ENCODE results near the gene FXYD1. TPM values are rescaled to one million over a fixed set of nuclear protein-coding genes. Genes with fewer than 3 reads are reported as not detected.

Gene FXYD1
- total RNA-seq, 1 donor from 2014 or later, result 1.1 TPM

DNA sequence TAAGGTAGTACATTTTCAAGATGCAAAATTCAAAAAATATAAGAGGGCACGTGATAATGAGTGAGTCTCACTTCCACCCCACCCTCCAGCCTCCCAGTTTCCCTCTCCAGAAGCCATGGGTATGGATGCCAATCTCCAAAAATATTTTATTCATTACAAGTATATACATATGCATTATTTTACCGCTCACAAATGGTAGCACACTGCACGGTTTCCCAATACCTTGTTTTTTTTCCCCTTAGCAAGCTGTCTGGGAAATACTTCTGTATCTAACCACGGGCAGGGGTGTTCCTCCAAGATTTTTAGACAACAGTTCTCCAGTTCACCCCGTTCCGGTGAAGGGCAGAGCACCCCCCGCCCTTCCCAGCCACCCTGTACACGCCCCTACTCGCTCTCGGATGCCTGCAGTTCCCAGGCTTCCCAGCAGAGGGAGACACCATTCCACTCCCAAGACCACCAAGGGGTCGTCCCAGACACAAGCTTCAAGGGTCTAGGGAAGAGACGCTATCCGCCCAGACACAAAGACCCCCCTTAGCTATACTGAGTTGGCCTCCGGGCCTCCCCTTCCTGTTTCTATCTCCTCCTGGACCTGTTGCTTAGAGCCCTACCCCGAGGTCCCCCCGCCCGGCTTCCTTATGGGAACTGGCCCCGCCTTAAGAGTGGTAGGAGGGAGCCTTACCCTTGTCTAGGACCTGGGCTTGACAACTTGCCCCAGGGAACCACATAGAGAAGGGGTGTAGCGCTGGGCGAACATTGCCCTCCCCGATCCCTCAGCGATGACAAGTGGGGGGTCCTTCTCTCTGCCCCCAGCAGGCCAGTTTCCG, 24.1 kb upstream of the FXYD1 start:
- Mint-ChIP-seq H3K36me3 (ENCODE audit: low read depth) (no peaks in the 10 kb centered on the region), H3K9me3 (no peaks in the 10 kb centered on the region), H3K27ac (no peak overlapping the region), H3K4me1 (peaks cover 4% of the 10 kb centered on the region), H3K27me3 (peaks cover 7% of the 10 kb centered on the region), H3K4me3 (no peak overlapping the region)
- DNase-seq (peak; percentile 75), ATAC-seq (ENCODE audit: low read depth) (peak; percentile 89)
- intact Hi-C loops (cut with micrococcal nuclease), result loop anchor here (1.0 kb wide), 4 partner anchors 21 to 103 kb away; partner anchors contain the start of gene LGI4
- CTCF ChIA-PET, result interaction anchor here (0.8 to 2.4 kb wide), 4 partner anchors 10 to 102 kb away, joined by 3 to 7 read pairs (median 4); no protein-coding TSS in a partner anchor
- POLR2A ChIA-PET, result interaction anchor here (1.3 kb wide), 1 partner anchor 153 kb away, joined by 3 read pairs; no protein-coding TSS in a partner anchor
- TF ChIP-seq, protein P1, sequence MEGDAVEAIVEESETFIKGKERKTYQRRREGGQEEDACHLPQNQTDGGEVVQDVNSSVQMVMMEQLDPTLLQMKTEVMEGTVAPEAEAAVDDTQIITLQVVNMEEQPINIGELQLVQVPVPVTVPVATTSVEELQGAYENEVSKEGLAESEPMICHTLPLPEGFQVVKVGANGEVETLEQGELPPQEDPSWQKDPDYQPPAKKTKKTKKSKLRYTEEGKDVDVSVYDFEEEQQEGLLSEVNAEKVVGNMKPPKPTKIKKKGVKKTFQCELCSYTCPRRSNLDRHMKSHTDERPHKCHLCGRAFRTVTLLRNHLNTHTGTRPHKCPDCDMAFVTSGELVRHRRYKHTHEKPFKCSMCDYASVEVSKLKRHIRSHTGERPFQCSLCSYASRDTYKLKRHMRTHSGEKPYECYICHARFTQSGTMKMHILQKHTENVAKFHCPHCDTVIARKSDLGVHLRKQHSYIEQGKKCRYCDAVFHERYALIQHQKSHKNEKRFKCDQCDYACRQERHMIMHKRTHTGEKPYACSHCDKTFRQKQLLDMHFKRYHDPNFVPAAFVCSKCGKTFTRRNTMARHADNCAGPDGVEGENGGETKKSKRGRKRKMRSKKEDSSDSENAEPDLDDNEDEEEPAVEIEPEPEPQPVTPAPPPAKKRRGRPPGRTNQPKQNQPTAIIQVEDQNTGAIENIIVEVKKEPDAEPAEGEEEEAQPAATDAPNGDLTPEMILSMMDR (IDR thresholded peaks at IDR 0.05), result peak; percentile 49

DNA sequence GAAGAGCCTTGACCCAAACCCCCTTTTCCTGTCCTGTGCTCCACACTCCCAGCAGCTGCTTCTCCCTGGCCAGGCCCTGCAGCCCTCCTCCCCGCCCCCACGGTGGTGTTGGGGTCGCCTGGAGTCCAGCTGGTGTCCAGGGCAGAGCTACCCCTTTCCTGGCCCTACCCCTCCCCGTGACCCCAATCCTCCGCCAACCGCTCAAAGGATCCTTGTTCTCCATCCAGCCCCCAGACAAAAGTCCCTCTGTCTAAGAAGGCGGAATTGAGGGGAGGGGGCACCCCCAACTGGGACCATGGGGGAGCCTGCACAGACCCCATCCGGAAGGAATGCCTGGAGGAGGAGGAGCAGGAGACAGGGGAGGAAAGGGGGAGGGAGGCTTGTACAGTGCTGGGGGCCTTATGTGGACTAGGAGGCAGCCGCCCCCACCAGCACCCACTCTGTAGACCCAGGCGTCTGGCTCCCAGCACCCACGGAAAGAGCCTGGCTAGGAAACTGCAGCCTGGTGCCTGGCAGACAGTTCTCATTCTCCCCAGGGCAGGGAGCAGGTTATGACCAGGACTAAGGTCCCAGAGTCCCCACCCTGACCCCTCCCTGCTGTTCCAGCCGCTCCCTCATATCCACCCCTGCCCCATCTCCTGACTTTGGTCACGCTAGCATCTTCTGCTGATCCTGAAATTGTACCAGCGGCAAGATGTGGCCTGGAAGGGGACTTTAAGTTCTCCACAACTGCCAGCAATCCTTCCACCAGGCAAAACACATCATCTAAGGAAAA, 23.3 kb upstream of the FXYD1 start, which contains the start of gene FXYD3:
FXYD3 (plus strand) TSS at position 647 of the 775 bp plus-strand sequence. CDS start 3,554 bp downstream, outside the sequence.
- ATAC-seq (ENCODE audit: low read depth), result no peak
- intact Hi-C loops (cut with micrococcal nuclease), result no loop called here
- H3K4me3 Mint-ChIP-seq, result no peak within 1 kb of the TSS
- peaks cover 4% of the 10 kb centered on the region for H3K4me1 Mint-ChIP-seq
- CTCF ChIA-PET, result interaction anchor here (0.8 to 2.4 kb wide), 5 partner anchors 9 to 101 kb away, joined by 3 to 7 read pairs (median 6); no protein-coding TSS in a partner anchor
- POLR2A ChIA-PET, result interaction anchor here (1.3 kb wide), 1 partner anchor 153 kb away, joined by 3 read pairs; no protein-coding TSS in a partner anchor
- DNase-seq, result no peak
- peaks cover 3% of the 10 kb centered on the region for H3K27me3 Mint-ChIP-seq
- H3K36me3 Mint-ChIP-seq (ENCODE audit: low read depth), result no peaks in the 10 kb centered on the region
- no peak within 1 kb of the TSS for H3K27ac Mint-ChIP-seq
- TF ChIP-seq, protein P1 (IDR thresholded peaks at IDR 0.05), result no peak
- no peaks in the 10 kb centered on the region for H3K9me3 Mint-ChIP-seq

DNA sequence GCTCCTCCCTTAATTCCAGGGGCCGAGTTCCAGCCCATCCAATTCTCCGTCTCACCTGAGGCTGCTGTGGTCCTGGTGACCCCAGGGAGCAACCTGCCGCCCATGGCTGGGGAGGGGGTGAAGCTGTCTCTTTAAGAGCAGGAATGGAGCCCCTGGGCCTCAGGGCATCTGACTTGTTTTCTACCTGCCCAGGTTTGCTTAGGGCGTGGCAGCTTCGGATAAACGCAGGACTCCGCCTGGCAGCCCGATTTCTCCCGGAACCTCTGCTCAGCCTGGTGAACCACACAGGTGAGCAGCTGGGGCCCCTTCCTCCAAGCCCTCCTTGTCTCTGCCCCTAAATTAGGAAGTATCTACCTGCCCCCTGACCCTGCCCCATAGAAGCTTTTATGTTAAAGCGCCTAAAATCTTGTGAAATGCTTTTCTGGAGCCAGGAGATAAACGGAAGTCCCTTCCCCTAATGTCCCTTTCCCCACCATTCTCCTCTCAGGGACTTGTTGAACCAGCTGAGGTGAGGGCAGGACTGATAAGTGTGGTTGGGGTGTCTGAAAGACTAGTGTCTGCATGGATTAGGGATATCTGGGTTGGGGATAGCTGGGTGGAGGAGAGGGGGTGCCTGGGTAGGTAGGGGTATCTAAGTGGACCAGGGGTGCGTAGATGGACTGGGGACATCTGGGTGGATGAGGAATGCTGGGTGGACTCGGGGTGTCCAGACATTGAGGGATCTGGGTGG, 22.4 kb upstream of the FXYD1 start:
- DNase-seq, result no peak
- intact Hi-C loops (cut with micrococcal nuclease), result no loop called here
- Mint-ChIP-seq H3K27me3 (peaks cover 3% of the 10 kb centered on the region), H3K4me1 (peaks cover 4% of the 10 kb centered on the region), H3K9me3 (no peaks in the 10 kb centered on the region), H3K36me3 (ENCODE audit: low read depth) (no peaks in the 10 kb centered on the region), H3K4me3 (no peak overlapping the region), H3K27ac (no peak overlapping the region)
- no peak for ATAC-seq (ENCODE audit: low read depth)
- TF ChIP-seq, protein P1 (IDR thresholded peaks at IDR 0.05), result no peak
- POLR2A ChIA-PET, result interaction anchor here (1.3 kb wide), 1 partner anchor 152 kb away, joined by 3 read pairs; no protein-coding TSS in a partner anchor
- CTCF ChIA-PET, result interaction anchor here (0.8 to 2.4 kb wide), 3 partner anchors 11 to 100 kb away, joined by 4 to 7 read pairs (median 6); no protein-coding TSS in a partner anchor

DNA sequence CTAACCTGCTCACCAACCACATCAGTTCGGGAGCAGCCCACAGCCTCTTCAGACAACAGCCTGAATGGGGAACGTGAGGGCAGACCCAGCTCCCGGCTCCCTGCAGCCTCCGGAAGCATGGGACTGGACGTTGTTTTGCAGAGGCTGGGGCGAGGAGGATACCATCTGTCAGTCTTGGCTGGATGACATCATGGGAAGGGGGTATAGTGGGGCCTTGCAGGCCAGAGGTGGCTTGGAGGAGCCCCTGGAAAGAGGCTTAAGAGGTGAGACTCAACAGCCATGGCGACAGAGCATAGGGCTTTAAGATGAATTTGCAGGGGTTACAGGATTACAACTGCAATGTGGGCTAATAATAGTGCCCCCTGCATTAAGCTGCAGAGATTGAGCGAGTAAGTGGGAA, 21.5 kb upstream of the FXYD1 start:
- ATAC-seq (ENCODE audit: low read depth), result no peak
- Mint-ChIP-seq H3K27ac (no peak overlapping the region), H3K27me3 (peaks cover 3% of the 10 kb centered on the region), H3K9me3 (no peaks in the 10 kb centered on the region), H3K36me3 (ENCODE audit: low read depth) (no peaks in the 10 kb centered on the region), H3K4me1 (peaks cover 4% of the 10 kb centered on the region), H3K4me3 (no peak overlapping the region)
- intact Hi-C loops (cut with micrococcal nuclease), result no loop called here
- DNase-seq, result no peak
- CTCF ChIA-PET, result interaction anchor here (2.4 kb wide), 1 partner anchor 99 kb away, joined by 7 read pairs; no protein-coding TSS in a partner anchor
- TF ChIP-seq, protein P1 (IDR thresholded peaks at IDR 0.05), result no peak
- POLR2A ChIA-PET, result interaction anchor here (0.5 kb wide), 1 partner anchor 23 kb away, joined by 7 read pairs; no protein-coding TSS in a partner anchor

Measured in activated B cell treated with CpG ODN at 0.5 μM for 24 hours (primary cell).